G401 (cell line): ENCODE data around the gene MACROH2A2. TPM values are rescaled to one million over a fixed set of nuclear protein-coding genes. Genes with fewer than 3 reads are reported as not detected.
"Not testable (repeated sequence)": the region's sequence is repeated elsewhere in the genome, so short reads cannot be mapped to it uniquely, and the experiment has no call there.

ENCODE experiments used
- DNase-seq: peaks from one replicate; pipeline ENCODE4 v3.0.0-alpha.2; 2015; ENCODE audit warnings: low spot score
- in situ Hi-C: cut with HindIII; loops from 2 replicates; pipeline ENCODE4 v1.10.0; 2016; ENCODE audit warnings: low sequenced_read_pairs, mixed read lengths
- total RNA-seq: library from RNA; depleted of rRNA; stranded (reverse); fragments of >200 nt; shearing (Covaris generic); gene quantifications from 2 replicates; pipeline ENCODE4 v1.2.3, GENCODE V29; 2014; rRNA removed

Gene MACROH2A2
- total RNA-seq, 1 experiment from 2014 or later, result 83.1 TPM

GRCh38 chr10:70140297-70140696 lies 87.7 kb downstream of the MACROH2A2 start:
- DNase-seq, result no peak
- in situ Hi-C loops, result no loop called here

DNA sequence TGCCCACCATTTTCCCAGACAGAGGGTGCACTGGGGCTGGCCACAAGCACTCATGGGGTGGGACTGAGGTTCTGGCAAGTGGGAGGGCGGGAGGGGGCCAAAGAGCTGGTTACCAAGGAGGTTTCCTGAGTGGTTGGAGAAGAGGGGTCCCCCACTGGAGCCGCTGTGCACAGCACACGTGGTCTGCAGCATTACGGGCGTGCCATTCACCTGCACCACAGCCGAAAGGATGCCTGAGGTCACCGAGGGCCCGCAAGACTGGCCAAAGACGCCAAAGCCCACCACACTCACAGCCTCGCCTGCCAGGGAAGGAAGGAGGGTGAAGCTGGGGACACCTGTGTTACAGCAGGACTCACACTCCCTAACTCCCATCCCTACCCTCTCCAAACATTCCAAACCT lies 89.9 kb downstream of the MACROH2A2 start:
- no peak for DNase-seq
- in situ Hi-C loops, result no loop called here

DNA sequence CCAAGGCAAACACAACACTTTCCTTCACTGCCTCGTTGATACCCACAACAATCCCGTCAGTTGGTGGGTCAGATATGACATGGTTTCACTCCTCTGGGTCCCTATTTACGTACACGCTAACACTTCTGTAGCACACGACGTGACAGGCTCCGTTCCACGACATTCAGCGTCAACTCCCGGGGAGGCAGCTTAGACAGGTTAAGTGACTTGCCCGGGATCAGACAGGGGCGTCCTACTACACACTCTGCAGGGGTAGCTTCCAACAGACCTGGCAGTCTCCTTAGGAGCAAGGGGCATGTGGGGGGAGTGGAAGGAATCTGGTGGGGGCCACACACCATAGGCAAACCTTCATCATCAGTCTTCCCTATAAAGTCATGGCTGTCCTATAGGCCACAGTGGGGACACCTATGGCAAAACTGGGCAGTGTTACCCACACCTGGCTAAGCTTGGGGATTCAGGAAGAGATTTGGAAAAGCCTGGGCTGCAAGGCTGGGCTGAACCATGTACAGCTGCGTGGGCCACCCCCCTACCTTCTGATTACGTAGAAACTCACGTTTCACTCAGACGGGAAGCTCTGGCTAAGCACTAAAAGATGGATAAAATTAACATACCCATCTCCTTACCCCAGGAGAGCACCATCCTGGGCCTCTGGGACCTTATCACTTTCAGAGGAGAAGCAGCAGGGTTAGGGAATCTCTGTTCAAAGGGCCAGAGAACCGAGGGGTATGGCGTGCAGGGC lies 91.9 kb downstream of the MACROH2A2 start:
- in situ Hi-C loops, result no loop called here
- DNase-seq, result no peak

GRCh38 chr10:70145166-70145665 lies 92.6 kb downstream of the MACROH2A2 start:
- in situ Hi-C loops, result no loop called here
- DNase-seq, result peak; percentile 22

DNA sequence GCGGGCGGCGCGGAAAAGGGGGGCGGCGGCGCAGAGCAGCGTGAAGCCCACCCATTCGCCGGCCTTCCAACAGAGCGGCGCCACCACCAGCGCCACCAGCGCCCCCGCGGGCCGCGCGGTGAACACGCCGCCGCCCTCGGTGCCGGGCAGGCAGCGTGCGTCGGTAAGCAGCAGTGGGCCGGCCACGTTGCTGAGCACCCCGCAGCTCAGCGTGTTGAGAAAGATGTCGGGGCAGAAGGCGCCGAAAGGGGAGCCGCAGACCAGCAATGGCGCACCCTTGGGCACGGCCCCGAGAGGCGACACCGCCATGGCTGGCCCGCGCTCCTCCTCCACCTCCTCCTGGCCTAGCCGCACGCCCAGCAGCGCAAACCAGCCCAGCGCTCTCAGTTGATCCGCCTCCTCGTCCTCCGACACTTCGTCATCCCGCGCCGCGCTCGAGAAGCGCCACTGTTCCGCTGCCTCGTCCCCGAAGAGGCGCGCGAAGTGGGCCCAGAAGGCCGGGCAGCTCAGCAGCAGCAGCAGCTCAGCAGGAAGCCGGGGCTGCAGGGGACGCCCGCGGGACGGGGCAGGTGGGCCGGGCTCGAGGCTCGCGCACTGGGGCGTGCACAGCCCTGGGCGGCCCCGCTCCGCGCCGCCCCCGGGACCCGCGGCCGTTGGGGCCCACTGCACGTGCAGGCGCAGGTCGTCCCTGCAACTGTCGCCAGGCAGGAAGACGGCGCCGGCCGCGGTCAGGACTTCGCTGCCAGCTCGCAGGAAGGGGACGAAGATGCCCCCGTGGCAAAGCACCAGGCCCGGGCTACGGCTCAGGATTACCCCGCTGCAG lies 93.2 kb downstream of the MACROH2A2 start:
- DNase-seq, result peak; percentile 59
- in situ Hi-C loops, result no loop called here

DNA sequence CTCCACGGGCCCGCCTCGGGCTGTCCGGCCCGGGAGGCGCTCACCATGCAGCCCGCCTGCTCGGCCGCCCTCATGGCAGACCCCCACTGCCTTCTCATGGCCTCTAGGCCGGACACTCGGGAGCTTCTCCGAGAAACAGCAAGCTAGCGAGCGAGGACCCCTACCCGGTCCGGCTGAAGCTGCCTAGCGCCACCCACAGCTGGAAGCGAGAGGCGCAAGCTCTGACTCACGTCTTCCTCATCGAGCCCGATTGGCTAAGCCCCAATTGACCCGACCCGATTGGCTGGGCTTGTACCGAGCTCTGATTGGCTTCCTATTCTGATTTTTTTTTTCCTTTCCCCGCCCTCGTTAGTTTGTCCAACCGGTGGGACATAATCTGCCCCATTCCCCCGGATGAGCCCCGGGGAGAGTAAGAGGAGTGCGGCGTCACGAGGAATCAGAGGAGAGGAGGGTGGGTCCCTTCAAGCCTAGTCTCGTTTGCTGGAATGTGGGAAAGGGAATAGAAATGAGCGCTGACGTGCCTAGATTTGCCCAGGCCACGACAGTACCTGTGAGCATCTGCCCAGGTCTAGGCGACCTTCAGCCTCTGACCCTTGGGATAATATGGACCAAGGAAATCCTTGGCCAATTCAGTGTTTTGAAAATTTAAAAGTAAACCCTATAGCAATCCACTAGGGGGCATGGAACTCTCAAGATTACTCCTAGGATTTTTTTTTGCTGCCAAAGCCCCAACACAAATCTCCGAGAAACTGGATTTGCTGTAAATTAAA lies 94.0 kb downstream of the MACROH2A2 start, which contains the start of gene TYSND1:
Gene TYSND1 (minus strand): TSS at position 212 of the 770 bp plus-strand sequence. CDS start 114 bp downstream, at position 98.
- in situ Hi-C loops, result no loop called here
- peak; percentile 99 for DNase-seq

GRCh38 chr10:70147259-70147625 lies 94.6 kb downstream of the MACROH2A2 start:
- DNase-seq, result no peak
- in situ Hi-C loops, result no loop called here

DNA sequence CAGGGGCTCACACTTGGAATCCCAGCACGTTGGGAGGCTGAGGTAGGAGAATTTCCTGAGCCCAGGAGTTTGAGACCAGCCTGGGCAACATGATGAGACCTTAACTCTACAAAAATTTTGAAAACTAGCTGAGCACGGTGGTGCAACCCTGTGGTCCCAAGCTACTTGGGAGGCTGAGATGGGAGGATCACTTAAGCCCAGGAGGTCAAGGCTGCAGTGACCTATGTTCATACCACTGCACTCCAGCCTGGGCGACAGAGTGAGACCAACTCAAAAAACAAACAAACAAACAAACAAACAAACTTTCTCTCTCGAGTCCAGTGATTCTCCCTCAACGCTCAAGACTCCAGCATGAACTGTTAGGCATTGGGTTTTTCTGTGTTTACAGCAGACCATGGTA lies 95.9 kb downstream of the MACROH2A2 start:
- no peak for DNase-seq
- in situ Hi-C loops, result no loop called here

- in situ Hi-C loops, result no loop called here
- no peak for DNase-seq
Measured at GRCh38 chr10:70155255-70155838, 102.7 kb downstream of the MACROH2A2 start.

DNA sequence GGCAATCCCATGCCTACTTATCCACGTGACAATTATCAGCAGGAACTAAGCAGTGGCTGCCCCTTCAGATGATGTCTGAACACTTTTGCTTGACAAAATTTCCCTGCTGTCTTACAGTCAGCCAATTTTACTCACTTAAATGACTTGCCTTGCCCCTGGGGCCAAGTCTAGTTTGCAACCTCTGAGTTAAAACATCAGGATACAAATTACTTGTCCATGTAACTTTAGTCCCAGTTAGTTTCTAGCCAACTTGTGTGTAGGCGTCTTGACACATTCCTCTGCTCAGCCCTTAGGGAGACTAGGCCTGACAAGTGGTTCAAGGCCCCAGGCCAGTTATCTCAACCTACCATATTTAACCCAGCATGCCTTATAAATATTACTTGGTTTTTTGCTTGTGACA lies 105.5 kb downstream of the MACROH2A2 start:
- no peak for DNase-seq
- in situ Hi-C loops, result no loop called here

DNA sequence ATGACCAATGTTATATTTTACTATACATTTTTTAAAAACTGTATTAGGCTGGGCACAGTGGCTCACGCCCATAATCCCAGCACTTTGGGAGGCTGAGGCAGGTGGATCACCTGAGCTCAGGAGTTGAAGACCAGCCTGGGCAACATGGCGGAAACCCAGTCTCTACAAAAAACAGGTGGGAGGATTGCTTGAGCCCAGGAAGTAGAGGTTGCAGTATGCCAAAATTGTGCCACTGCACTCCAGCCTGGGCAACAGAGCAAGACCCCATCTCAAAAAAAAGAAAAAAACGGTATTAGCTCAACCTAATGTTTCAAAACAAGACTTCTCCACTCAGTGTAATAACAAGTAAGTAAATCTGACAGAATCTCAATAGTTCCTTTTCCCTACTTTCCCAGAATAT lies 106.7 kb downstream of the MACROH2A2 start:
- in situ Hi-C loops, DNase-seq: not testable (repeated sequence)

- no peak for DNase-seq
- in situ Hi-C loops, result no loop called here
Measured at GRCh38 chr10:70160798-70161197, 108.2 kb downstream of the MACROH2A2 start.

Other genes starting within 250 kb of the MACROH2A2 start
- gene AIFM2, start 80.0 kb downstream of the MACROH2A2 start, total RNA-seq, result 0.74 and 0.78 TPM in 2 replicates
- gene TYSND1, start 93.9 kb downstream of the MACROH2A2 start, total RNA-seq, result 29.9 and 30.4 TPM in 2 replicates
- gene SAR1A, start 117.7 kb downstream of the MACROH2A2 start, total RNA-seq, result 40.0 and 53.1 TPM in 2 replicates
- 283 and 317 TPM in 2 replicates for gene PPA1, start 180.6 kb downstream of the MACROH2A2 start, total RNA-seq
- gene NPFFR1, start 231.2 kb downstream of the MACROH2A2 start, total RNA-seq, result not detected in 2 replicates